T-helper 17 cell (primary cell): ENCODE measurements around the gene CYP4A22. TPM values are rescaled to one million over a fixed set of nuclear protein-coding genes. Genes with fewer than 3 reads are reported as not detected.

ENCODE experiments used
- ATAC-seq: fragments of 150-1000 bp; cut with Tn5 transposase; 2 replicates; pipeline ENCODE4 v1.10.0; 2021; ENCODE audit warnings: mild to moderate bottlenecking, moderate library complexity
- DNase-seq, 3 donors: peaks; one replicate each; pipeline versions ENCODE4 v3.0.0 to v3.0.0-alpha.2; 2020 to 2021
- H3K9me3 ChIP-seq: one replicate; pipeline ENCODE4 v1.7.0; 2013; ENCODE audit warnings: low read length, mild to moderate bottlenecking; ENCODE audit not compliant: control insufficient read depth, poor library complexity, severe bottlenecking
- H3K27ac Mint-ChIP-seq: one replicate; pipeline ENCODE4 v1.8.0; 2022; ENCODE audit warnings: mild to moderate bottlenecking, moderate library complexity, mixed read lengths
- H3K27me3 Mint-ChIP-seq: one replicate; pipeline ENCODE4 v1.8.0; 2022; ENCODE audit warnings: mixed read lengths
- H3K36me3 Mint-ChIP-seq: one replicate; pipeline ENCODE4 v1.8.0; 2022; ENCODE audit warnings: low read depth, mixed read lengths
- H3K4me1 Mint-ChIP-seq: one replicate; pipeline ENCODE4 v1.8.0; 2022; ENCODE audit warnings: mild to moderate bottlenecking, mixed read lengths
- H3K4me3 Mint-ChIP-seq: one replicate; pipeline ENCODE4 v1.8.0; 2022; ENCODE audit warnings: mild to moderate bottlenecking, moderate library complexity, mixed read lengths
- total RNA-seq, 4 donors: library from RNA in 2 of 4; stranded (reverse) in 2 of 4; gene quantifications; one replicate each; pipeline ENCODE4 v1.2.3 and lab custom pipeline; 2022 to 2026

CYP4A22 gene
- total RNA-seq, 2 donors from 2014 or later = not detected

DNA sequence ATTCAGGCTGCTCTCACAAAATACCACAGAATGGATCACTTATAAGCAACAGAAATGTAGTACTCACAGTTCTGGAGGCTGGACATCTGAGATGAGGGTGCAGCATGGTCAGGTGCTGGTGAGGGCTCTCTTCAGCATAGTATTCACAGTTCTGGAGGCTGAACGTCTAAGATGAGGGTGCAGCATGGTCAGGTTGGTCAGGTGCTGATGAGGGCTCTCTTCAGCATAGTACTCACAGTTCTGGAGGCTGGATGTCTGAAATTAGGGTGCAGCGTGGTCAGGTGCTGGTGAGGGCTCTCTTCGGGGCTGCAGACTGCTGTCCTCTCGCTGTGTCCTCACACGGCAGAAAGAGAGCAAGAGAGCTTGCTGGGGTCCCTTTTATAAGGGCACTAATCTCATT lies 35.5 kb downstream of the CYP4A22 start:
- H3K27ac Mint-ChIP-seq = no peak overlapping the region
- no peaks in the 10 kb centered on the region for H3K36me3 Mint-ChIP-seq
- ATAC-seq (no peak), DNase-seq (no peak)
- peaks cover 24% of the 10 kb centered on the region for H3K27me3 Mint-ChIP-seq
- no peaks in the 10 kb centered on the region for H3K9me3 ChIP-seq
- no peak overlapping the region for H3K4me3 Mint-ChIP-seq
- H3K4me1 Mint-ChIP-seq = peaks cover 6% of the 10 kb centered on the region

DNA sequence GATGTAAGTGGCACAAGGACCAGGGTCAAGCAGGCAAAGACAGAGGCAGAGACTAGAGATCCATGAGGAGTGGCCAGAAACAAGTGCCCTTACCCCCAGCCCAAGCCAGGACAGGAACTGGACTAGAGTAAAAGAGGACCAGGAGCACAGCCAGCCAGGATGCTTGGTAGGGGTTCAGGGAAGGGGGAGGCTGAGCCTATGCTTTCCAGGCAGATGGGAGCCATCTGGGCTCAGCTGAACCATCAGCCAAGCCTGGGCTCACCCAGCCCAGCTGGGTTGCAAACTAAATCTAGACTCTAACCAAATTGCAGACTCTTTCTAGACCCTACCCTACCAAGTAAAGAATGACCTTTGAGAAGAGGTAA lies 37.4 kb downstream of the CYP4A22 start:
- peaks cover 37% of the 10 kb centered on the region for H3K27me3 Mint-ChIP-seq
- no peaks in the 10 kb centered on the region for H3K9me3 ChIP-seq
- H3K4me3 Mint-ChIP-seq = no peak overlapping the region
- DNase-seq (no peak), ATAC-seq (no peak)
- H3K4me1 Mint-ChIP-seq = peaks cover 14% of the 10 kb centered on the region
- H3K36me3 Mint-ChIP-seq = peaks cover 2% of the 10 kb centered on the region
- H3K27ac Mint-ChIP-seq = no peak overlapping the region

DNA sequence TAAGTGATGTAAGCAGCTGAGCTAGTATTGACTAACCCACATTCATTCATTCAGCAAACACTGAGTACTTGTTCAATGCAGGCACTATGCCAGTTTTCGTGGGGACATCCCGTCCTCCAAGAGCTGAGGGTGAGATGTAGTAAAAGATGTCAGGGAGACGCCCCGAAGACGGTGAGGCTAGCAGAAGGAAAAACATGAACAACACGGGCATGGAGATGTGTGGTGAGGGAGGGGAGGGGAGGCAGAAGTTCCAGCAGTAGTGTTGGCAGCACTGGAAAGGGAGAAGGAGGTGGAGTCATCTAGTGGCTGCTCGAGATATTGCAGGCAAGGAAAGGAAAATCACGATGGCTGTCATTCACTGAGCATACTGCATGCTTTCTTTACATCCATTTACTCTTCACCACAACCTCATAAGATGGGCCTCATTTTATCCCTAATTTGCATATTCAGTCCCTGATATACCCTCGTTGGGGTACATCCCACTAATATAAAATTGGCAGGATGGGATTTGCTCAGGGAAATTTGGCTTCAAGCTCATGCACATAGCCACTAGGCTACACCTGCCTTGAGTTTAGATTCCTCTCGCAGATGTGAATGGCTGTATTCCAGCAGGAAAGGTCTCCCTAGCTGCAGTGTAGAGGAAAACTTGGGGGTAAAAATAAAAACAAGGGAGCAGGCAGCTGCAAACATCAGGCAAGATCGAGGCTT lies 38.1 kb downstream of the CYP4A22 start:
- Mint-ChIP-seq H3K36me3 (peaks cover 2% of the 10 kb centered on the region), H3K27ac (no peak overlapping the region), H3K4me3 (no peak overlapping the region), H3K27me3 (peaks cover 41% of the 10 kb centered on the region), H3K4me1 (peaks cover 15% of the 10 kb centered on the region)
- DNase-seq = peak in 1 of 3 donors; percentile 23
- no peaks in the 10 kb centered on the region for H3K9me3 ChIP-seq
- ATAC-seq = peak; percentile 68

DNA sequence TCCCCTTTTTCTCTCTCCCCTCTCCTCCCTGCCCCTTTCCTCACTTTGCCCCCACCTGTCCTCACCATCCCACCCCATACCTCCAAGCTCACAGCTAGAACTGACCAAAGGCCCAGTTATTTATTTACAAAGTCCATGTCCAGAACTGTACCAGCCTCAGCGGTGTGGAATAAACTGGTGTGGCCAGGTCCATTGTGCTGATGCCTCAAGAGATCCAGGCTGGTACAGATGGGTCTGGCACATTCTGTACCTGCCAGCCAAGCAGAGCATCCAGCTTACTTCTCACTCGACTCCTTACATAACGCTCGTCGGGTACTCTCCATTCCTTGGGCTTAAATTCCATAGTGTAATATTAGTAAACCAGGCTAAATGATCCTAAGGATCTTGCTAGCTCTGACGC lies 40.8 kb downstream of the CYP4A22 start:
- H3K36me3 Mint-ChIP-seq = peaks cover 6% of the 10 kb centered on the region
- no peak overlapping the region for H3K4me3 Mint-ChIP-seq
- no peak for ATAC-seq
- H3K27me3 Mint-ChIP-seq = peaks cover 58% of the 10 kb centered on the region
- H3K27ac Mint-ChIP-seq = no peak overlapping the region
- no peak for DNase-seq
- H3K4me1 Mint-ChIP-seq = peaks cover 15% of the 10 kb centered on the region
- no peaks in the 10 kb centered on the region for H3K9me3 ChIP-seq

DNA sequence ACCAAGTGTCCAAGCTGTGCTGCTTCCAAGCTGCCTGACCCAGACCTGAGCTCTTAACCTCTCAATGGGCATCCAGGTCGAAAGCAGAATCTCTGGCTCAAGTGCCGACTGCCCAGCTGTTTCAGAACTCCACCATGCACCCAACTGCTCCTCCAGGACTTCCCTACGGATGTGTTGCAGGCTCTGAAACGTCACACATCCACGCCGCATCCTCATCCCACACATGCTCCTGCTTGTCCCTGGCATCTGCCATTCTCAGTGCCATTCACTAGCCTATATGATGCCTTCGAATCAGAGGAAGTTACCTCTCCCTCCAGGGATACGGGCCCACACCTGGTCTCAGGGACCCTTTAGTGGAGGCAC lies 41.4 kb downstream of the CYP4A22 start:
- Mint-ChIP-seq H3K36me3 (peaks cover 6% of the 10 kb centered on the region), H3K27me3 (peaks cover 64% of the 10 kb centered on the region), H3K27ac (peak overlapping the region; percentile 81), H3K4me3 (peak overlapping the region; percentile 89), H3K4me1 (peaks cover 15% of the 10 kb centered on the region)
- ATAC-seq = no peak
- H3K9me3 ChIP-seq = no peaks in the 10 kb centered on the region
- DNase-seq = no peak

DNA sequence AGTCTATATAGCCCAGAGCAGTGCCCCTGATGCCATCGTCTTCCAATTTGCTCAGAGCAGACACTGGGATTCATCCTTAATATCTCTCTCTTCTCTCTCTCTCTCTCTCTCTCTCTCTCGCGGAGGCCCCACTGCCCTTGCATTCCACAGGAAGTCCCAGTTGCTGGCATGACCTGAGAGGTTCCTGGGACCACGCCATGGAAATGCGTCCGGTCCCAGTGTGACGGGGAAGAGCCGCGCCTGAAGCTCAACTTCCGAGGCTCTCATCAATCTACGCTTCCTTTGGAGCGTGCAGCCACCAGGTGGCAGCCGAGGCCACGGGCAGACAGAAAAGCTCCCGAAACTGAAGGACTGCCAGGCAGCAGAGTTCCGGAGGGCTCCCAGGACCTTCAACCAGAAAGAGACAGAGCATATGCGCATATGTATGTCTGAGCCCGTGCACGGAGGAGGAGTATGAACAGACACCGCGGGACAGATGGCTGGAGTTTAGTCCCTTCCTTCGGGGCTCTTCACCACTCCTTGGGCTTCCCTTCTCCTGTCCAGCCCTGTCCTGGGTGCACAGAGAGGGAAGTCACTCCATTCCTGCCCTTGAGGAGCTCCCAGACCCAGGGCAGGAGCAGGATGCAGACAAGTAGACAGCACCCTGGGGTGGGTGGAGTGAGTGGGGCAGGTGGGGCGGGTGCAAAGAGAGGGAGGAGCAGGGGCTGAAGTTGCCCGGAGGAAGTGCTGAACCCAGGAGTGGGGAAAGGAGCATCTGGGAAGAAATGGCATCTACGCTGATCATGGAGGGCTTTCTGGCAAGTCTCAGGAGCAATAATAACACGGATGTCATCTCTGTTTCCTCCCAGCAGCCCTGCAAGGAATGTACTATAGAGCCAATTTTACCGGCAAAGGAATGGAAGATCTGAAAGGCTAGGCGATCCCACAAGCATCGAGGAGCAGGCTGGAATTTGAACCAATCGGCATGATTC lies 42.1 kb downstream of the CYP4A22 start:
- Mint-ChIP-seq H3K4me3 (peak overlapping the region; percentile 89), H3K4me1 (peaks cover 15% of the 10 kb centered on the region), H3K27me3 (peaks cover 65% of the 10 kb centered on the region), H3K27ac (peak overlapping the region; percentile 81), H3K36me3 (peaks cover 6% of the 10 kb centered on the region)
- ATAC-seq (peak; percentile 78), DNase-seq (peak; percentile 41 to 62 (median 47))
- no peaks in the 10 kb centered on the region for H3K9me3 ChIP-seq

DNA sequence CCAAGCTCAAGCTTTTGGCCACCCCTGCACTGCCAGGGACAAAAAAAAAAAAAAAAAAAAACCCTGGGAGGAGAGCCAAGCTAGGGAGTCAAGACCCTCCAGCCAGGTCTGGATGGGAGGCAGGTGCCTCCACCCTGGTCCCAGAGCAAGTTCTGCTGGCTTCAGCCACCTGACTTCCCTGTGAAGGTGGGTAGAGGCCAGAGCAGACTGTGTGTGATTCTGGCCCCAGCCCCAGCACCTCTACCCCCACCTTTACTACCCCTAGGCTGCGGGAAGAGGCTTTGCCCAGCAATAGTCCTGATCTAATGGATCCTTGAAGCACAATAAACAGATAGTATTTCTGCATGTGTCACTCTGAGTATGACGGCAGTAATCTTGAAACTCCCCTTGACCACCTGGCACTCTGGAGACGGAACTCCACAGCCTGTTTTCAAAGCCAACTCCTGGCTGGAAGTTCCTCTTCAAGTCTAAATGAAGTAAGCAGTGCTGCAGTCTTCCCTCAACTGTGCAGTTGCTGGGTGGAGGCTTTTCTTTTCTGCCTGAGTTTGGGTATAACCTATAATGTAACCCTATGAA lies 42.8 kb downstream of the CYP4A22 start:
- DNase-seq (no peak), ATAC-seq (no peak)
- peaks cover 10% of the 10 kb centered on the region for H3K36me3 Mint-ChIP-seq
- no peak overlapping the region for H3K4me3 Mint-ChIP-seq
- peaks cover 66% of the 10 kb centered on the region for H3K27me3 Mint-ChIP-seq
- no peaks in the 10 kb centered on the region for H3K9me3 ChIP-seq
- H3K4me1 Mint-ChIP-seq = peaks cover 15% of the 10 kb centered on the region
- H3K27ac Mint-ChIP-seq = no peak overlapping the region

DNA sequence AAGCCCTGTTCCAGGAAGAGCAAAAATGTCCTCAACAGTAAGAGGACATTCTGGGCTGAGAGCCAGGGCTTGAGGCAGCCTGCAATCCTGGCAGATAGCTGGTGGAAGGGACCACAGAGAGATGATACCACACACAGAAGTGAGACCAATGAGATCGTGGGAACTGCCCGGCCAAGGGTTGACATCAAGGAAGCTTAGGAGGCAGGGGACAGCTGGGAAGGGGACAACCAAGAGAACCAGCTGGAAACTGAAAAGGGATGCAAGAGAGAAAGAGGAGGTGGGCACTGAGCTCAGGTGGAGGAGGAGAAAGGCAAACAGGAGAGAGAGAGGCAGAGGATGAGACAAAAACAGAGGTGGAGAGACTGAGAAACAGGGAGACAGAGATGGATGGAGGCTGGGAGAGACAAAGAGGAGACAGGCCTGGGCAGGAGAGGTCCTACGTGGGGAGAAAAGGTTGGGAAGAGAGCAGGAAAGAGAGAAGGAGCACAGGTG lies 43.4 kb downstream of the CYP4A22 start:
- no peak overlapping the region for H3K27ac Mint-ChIP-seq
- DNase-seq (no peak), ATAC-seq (no peak)

DNA sequence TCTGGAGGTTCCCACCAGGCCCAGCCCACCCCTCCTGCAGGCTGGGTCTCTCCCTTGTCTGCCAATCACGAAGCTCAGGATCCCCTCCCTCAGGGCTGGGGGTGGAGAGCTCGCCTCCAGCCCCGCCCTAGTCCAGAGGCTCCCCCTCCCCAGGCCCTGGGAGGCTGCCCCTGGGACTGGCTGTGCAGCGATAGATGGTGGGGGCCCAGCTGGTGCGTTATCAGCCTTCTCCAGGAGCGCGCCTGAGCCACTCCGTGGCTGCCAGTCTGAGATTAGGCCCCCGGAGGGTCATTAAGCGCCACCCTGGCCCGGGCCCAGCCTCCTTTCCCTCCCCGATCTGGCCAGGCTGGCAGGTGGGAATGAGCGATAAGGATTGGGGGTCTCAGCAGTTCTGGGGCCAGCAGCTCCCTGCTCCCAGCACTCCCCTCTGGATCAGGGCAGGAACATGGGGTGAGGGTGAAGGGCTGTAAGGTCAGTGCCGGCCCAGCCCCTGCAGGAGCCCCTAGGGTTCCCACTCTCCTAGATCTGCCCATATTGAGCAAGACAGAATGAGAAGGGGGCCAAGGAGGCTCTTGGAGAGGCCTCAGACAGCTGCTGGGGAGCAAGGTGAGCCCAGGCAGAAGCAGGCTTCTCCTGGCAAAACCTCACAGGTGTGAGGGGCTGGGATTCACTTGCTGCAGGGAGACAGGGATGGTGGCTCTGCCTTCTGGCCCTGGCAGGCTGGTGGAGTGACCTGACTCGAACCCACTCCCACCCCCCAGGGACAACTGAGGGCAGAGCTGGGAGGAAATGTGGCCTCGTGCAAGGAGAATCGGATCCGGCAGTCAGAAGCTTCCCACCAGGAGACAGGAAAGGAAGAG lies 44.1 kb downstream of the CYP4A22 start:
- ATAC-seq (no peak), DNase-seq (no peak)
- peaks cover 9% of the 10 kb centered on the region for H3K4me1 Mint-ChIP-seq
- H3K27me3 Mint-ChIP-seq = peaks cover 61% of the 10 kb centered on the region
- H3K27ac Mint-ChIP-seq = no peak overlapping the region
- H3K9me3 ChIP-seq = no peaks in the 10 kb centered on the region
- H3K4me3 Mint-ChIP-seq = no peak overlapping the region
- peaks cover 10% of the 10 kb centered on the region for H3K36me3 Mint-ChIP-seq

More for the DNA sequence above, 43.4 kb downstream of the CYP4A22 start:
- H3K36me3 Mint-ChIP-seq = peaks cover 10% of the 10 kb centered on the region
- no peaks in the 10 kb centered on the region for H3K9me3 ChIP-seq
- no peak overlapping the region for H3K4me3 Mint-ChIP-seq
- peaks cover 66% of the 10 kb centered on the region for H3K27me3 Mint-ChIP-seq
- peaks cover 10% of the 10 kb centered on the region for H3K4me1 Mint-ChIP-seq

DNA sequence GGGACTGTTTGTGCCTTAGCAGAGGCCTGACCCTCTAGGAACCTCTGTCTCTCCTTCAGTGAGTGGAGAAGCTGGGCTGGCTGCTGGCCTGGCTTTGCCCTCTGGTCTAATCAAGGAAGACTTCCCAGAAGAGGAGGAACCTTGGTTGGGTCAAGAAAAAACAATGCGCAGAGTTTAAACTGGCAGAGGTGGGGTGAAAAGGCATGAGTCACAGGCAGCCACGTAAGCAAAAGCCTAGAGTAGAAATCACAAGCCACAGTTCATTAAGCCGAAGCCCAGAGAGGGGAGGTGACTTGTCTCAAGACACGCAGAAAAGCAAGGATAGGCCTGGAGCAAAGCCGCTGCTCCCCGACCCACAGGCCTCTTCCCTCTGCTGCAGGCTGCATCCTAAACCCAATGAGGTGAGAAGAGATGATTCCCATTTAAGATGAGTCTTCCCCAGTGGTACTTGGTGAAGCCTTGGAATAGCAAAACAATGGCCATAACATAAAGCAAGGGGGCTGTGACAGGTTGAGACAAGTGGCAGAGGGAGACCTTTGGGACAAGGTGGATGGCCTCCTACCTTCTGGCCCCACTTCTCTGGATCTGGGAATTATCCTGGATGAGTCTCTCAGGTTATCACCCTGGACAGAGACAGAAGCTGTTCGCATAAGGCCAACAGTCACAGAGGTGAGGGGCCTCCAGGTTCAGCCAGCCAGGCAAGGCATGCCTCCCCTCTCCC lies 44.9 kb downstream of the CYP4A22 start:
- H3K4me1 Mint-ChIP-seq = peaks cover 12% of the 10 kb centered on the region
- H3K9me3 ChIP-seq = no peaks in the 10 kb centered on the region
- ATAC-seq (no peak), DNase-seq (no peak)
- H3K27me3 Mint-ChIP-seq = peaks cover 60% of the 10 kb centered on the region
- H3K36me3 Mint-ChIP-seq = peaks cover 10% of the 10 kb centered on the region
- H3K4me3 Mint-ChIP-seq = no peak overlapping the region
- no peak overlapping the region for H3K27ac Mint-ChIP-seq

DNA sequence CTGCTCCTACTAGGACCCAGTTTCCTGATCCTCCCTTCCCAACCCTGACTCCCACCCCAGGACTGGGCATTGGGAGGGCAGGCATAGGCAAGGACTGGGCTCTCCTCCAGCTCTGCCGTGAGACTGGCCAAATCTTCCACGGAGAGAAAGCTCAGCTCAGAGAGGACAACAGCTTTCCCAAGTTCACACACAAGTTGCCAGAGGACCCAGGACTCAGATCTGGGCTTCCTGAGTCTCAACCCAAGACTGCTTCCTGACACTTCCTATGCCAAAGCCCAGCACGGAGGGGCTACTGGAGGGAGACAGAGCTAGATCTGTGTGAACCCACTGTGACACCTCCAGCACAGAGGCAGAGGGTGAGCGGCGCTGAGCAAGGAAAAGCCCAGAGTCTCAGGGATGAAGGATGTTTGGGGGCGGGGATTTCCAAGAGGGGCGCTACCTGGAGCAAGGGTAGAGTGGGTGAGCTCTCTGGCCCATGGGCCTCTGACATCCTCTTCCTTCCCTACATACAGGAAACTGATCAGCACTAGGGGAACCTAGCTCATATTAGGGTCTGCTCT lies 45.5 kb downstream of the CYP4A22 start:
- H3K4me3 Mint-ChIP-seq = no peak overlapping the region
- ATAC-seq = no peak
- H3K9me3 ChIP-seq = no peaks in the 10 kb centered on the region
- H3K36me3 Mint-ChIP-seq = peaks cover 10% of the 10 kb centered on the region
- peaks cover 60% of the 10 kb centered on the region for H3K27me3 Mint-ChIP-seq
- DNase-seq = no peak
- H3K4me1 Mint-ChIP-seq = peaks cover 12% of the 10 kb centered on the region
- no peak overlapping the region for H3K27ac Mint-ChIP-seq
